ENCODE results near the gene ITGB7. TPM values are rescaled to one million over a fixed set of nuclear protein-coding genes. Genes with fewer than 3 reads are reported as not detected.

The ITGB7 gene
- total and polyA plus RNA-seq, 7 donors = 0.19 to 1.6 (median 0.65) TPM

GRCh38 chr12:53201177-53201541, 5.9 kb downstream of the ITGB7 start:
- no peak overlapping the region for H3K27ac ChIP-seq
- TF ChIP-seq CTCF (IDR thresholded peaks at IDR 0.05) = no peak

GRCh38 chr12:53200458-53201176, 6.4 kb downstream of the ITGB7 start:
- no peak for TF ChIP-seq CTCF (IDR thresholded peaks at IDR 0.05)
- Histone ChIP-seq H3K4me1 (no peaks in the 10 kb centered on the region), H3K4me3 (no peak overlapping the region), H3K27ac (no peak overlapping the region), H3K9me3 (no peaks in the 10 kb centered on the region), H3K27me3 (ENCODE audit: insufficient read depth in 3 of 3, low read length in 2 of 3) (no peaks in the 10 kb centered on the region), H3K36me3 (ENCODE audit: insufficient read depth in 1 of 2, low read depth in 1 of 2) (no peaks in the 10 kb centered on the region)
- 82 to 87% (median 83%) methylated on average over 10 of the region's 10 CpGs for WGBS, 3 donors
- no peak for ATAC-seq
- intact Hi-C loops (cut with DNase I) = no loop called here
- DNase-seq = no peak

More at GRCh38 chr12:53201177-53201541, 5.9 kb downstream of the ITGB7 start:
- no peak overlapping the region for H3K4me3 ChIP-seq
- intact Hi-C loops (cut with DNase I) = no loop called here
- no peak for DNase-seq
- H3K27me3 ChIP-seq (ENCODE audit: insufficient read depth in 3 of 3, low read length in 2 of 3) = no peaks in the 10 kb centered on the region
- H3K4me1 ChIP-seq = no peaks in the 10 kb centered on the region
- WGBS, 3 donors = 78 to 93% (median 89%) methylated on average over 1 of the region's 1 CpG
- no peaks in the 10 kb centered on the region for H3K36me3 ChIP-seq (ENCODE audit: insufficient read depth in 1 of 2, low read depth in 1 of 2)
- no peaks in the 10 kb centered on the region for H3K9me3 ChIP-seq
- ATAC-seq = no peak

- Histone ChIP-seq H3K27me3 (ENCODE audit: insufficient read depth in 3 of 3, low read length in 2 of 3) (peaks cover 0 to 3% (median 0%) of the 10 kb centered on the region in 3 donors), H3K4me3 (no peak overlapping the region), H3K4me1 (no peaks in the 10 kb centered on the region), H3K27ac (no peak overlapping the region), H3K36me3 (ENCODE audit: insufficient read depth in 1 of 2, low read depth in 1 of 2) (no peaks in the 10 kb centered on the region), H3K9me3 (no peaks in the 10 kb centered on the region)
- no peak for DNase-seq
- intact Hi-C loops (cut with DNase I) = no loop called here
- no peak for ATAC-seq
- no peak for TF ChIP-seq CTCF (IDR thresholded peaks at IDR 0.05)
- 87 to 100% (median 97%) methylated on average over 2 of the region's 2 CpGs for WGBS, 3 donors
Measured at GRCh38 chr12:53200107-53200457, 7.0 kb downstream of the ITGB7 start.

GRCh38 chr12:53199700-53200099, 7.4 kb downstream of the ITGB7 start:
- no peak for TF ChIP-seq CTCF (IDR thresholded peaks at IDR 0.05)
- Histone ChIP-seq H3K27me3 (ENCODE audit: insufficient read depth in 3 of 3, low read length in 2 of 3) (peaks cover 0 to 3% (median 0%) of the 10 kb centered on the region in 3 donors), H3K9me3 (no peaks in the 10 kb centered on the region), H3K4me1 (no peaks in the 10 kb centered on the region), H3K36me3 (ENCODE audit: insufficient read depth in 1 of 2, low read depth in 1 of 2) (no peaks in the 10 kb centered on the region), H3K27ac (no peak overlapping the region), H3K4me3 (no peak overlapping the region)
- intact Hi-C loops (cut with DNase I) = loop anchor here in 1 of 2 donors (5.0 kb wide), 1 partner anchor 132 kb away; no protein-coding TSS in a partner anchor
- no peak for ATAC-seq
- no peak for DNase-seq
- 89 to 93% (median 91%) methylated on average over 3 of the region's 3 CpGs for WGBS, 3 donors

All from psoas muscle (tissue), 8 donors.